HL-60/S4 (cell line): ENCODE results near the gene NKAIN2.
"Not testable (repeated sequence)": the region's sequence is repeated elsewhere in the genome, so short reads cannot be mapped to it uniquely, and the experiment has no call there.

Experiments used
- in situ Hi-C: fragments of 300-500 bp; cut with MboI; formaldehyde crosslinking; loops from 2 replicates; pipeline ENCODE4 v1.14.3; 2022; ENCODE audit warnings: low sequenced_read_pairs

The NKAIN2 gene

GRCh38 chr6:123956492-123957139 lies 153.0 kb downstream of the NKAIN2 start:
- in situ Hi-C loops = no loop called here

GRCh38 chr6:123962508-123962907 lies 158.8 kb downstream of the NKAIN2 start:
- in situ Hi-C loops = no loop called here

- in situ Hi-C loops = no loop called here
Observed at GRCh38 chr6:123965894-123966293, 162.2 kb downstream of the NKAIN2 start.

- in situ Hi-C loops = no loop called here
Observed at GRCh38 chr6:123966618-123967017, 163.0 kb downstream of the NKAIN2 start.

GRCh38 chr6:123967905-123968304 lies 164.2 kb downstream of the NKAIN2 start:
- in situ Hi-C loops = no loop called here

- in situ Hi-C loops = no loop called here
Observed at GRCh38 chr6:123972600-123973294, 169.1 kb downstream of the NKAIN2 start.

GRCh38 chr6:123980311-123980710 lies 176.6 kb downstream of the NKAIN2 start:
- in situ Hi-C loops = no loop called here

- in situ Hi-C loops = no loop called here
Observed at GRCh38 chr6:123986938-123987337, 183.3 kb downstream of the NKAIN2 start.

- in situ Hi-C loops = not testable (repeated sequence)
Observed at GRCh38 chr6:123989918-123990317, 186.3 kb downstream of the NKAIN2 start.

- in situ Hi-C loops = no loop called here
Observed at GRCh38 chr6:123990376-123990775, 186.7 kb downstream of the NKAIN2 start.

- in situ Hi-C loops = no loop called here
Observed at GRCh38 chr6:123994168-123994567, 190.5 kb downstream of the NKAIN2 start.

GRCh38 chr6:123994891-123995635 lies 191.4 kb downstream of the NKAIN2 start:
- in situ Hi-C loops = no loop called here

GRCh38 chr6:123997223-123997622 lies 193.6 kb downstream of the NKAIN2 start:
- in situ Hi-C loops = no loop called here

GRCh38 chr6:124002377-124003081 lies 198.9 kb downstream of the NKAIN2 start:
- in situ Hi-C loops = no loop called here

GRCh38 chr6:124007266-124007665 lies 203.6 kb downstream of the NKAIN2 start:
- in situ Hi-C loops = no loop called here

- in situ Hi-C loops = no loop called here
Observed at GRCh38 chr6:124008000-124008987, 204.6 kb downstream of the NKAIN2 start.

GRCh38 chr6:124008988-124009765 lies 205.5 kb downstream of the NKAIN2 start:
- in situ Hi-C loops = no loop called here

- in situ Hi-C loops = no loop called here
Observed at GRCh38 chr6:124010574-124010973, 206.9 kb downstream of the NKAIN2 start.

GRCh38 chr6:124011180-124011579 lies 207.5 kb downstream of the NKAIN2 start:
- in situ Hi-C loops = no loop called here
